GM12873 (cell line): ENCODE measurements around the gene GLUD1.
"Not testable (repeated sequence)": the region's sequence is repeated elsewhere in the genome, so short reads cannot be mapped to it uniquely, and the experiment has no call there.

Experiments used
- TF ChIP-seq, protein P1 (sequence below): IDR thresholded peaks from 2 replicates; pipeline ENCODE4 v1.5.1; 2012; ENCODE audit warnings: low read depth, mild to moderate bottlenecking, moderate library complexity, low read length, control low read depth; ENCODE audit not compliant: insufficient read depth; ENCODE audit errors: missing control alignments

GLUD1 gene

DNA sequence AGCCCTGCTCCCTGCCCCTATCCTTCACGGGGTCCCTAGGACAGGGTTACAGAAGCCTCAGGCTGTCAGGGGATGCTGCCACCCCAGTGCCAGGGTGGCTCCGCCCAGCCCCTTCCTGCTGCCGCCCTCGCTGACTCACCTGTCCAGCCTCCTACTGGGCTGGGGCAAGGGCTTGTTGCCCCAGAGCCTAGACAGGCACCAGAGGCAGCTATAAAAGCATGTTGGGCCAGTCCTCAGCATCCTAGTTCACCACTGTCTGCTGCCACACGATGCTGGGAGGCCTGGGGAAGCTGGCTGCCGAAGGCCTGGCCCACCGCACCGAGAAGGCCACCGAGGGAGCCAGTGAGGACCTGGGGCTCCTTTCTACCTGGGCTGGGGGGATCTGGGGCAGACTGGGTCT, 74.6 kb downstream of the GLUD1 start, which contains the start of gene FAM25A:
TSS of gene FAM25A (plus strand) at position 239 of the 400 bp plus-strand sequence. CDS start at position 270, 31 bp downstream.
- TF ChIP-seq, protein P1, sequence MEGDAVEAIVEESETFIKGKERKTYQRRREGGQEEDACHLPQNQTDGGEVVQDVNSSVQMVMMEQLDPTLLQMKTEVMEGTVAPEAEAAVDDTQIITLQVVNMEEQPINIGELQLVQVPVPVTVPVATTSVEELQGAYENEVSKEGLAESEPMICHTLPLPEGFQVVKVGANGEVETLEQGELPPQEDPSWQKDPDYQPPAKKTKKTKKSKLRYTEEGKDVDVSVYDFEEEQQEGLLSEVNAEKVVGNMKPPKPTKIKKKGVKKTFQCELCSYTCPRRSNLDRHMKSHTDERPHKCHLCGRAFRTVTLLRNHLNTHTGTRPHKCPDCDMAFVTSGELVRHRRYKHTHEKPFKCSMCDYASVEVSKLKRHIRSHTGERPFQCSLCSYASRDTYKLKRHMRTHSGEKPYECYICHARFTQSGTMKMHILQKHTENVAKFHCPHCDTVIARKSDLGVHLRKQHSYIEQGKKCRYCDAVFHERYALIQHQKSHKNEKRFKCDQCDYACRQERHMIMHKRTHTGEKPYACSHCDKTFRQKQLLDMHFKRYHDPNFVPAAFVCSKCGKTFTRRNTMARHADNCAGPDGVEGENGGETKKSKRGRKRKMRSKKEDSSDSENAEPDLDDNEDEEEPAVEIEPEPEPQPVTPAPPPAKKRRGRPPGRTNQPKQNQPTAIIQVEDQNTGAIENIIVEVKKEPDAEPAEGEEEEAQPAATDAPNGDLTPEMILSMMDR: not testable (repeated sequence)

DNA sequence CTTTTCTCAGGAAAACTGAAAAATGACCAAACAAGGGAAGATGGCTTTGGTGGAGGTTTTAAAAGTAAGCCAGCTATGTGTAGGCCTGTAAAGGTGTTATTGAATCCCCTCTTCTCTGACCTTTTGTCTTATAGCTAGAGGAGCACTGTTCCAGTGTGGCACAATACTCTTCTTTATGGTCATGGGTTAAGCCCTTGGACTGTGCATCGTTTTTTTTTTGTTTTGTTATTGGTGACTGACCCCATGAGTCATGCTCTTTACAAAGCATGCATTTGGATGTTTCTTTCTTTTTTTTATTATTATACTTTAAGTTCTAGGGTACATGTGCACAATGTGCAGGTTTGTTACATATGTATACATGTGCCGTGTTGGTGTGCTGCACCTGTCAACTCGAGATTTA, 94.2 kb downstream of the GLUD1 start:
- TF ChIP-seq, protein P1: no peak
